A673 (cell line): ENCODE results near the gene FKBP3. TPM values are rescaled to one million over a fixed set of nuclear protein-coding genes. Genes with fewer than 3 reads are reported as not detected.

Experiments used
- BruUV-seq: library from RNA; stranded (reverse); fragments of 400-500 nt; replicated peaks from 2 replicates; lab custom pipeline; 2021; lab: Mats Ljungman, UMichigan
- CTCF ChIA-PET: fragments of 300-600 bp; sonication (Branson Sonifier 250); formaldehyde crosslinking; loops from one replicate; lab custom pipeline; 2022; ENCODE audit warnings: antibody characterized with exemption; lab: Charles Lee
- POLR2A ChIA-PET: fragments of 300-600 bp; sonication (Branson Sonifier 250); formaldehyde crosslinking; loops from one replicate; lab custom pipeline; 2022; ENCODE audit warnings: antibody characterized with exemption; ENCODE audit not compliant: low non-redundant PET; lab: Charles Lee
- DNase-seq: peaks from one replicate; pipeline ENCODE4 v3.0.0-alpha.2; 2015; ENCODE audit warnings: low spot score
- H3K27ac ChIP-seq: fragments of 200-600 bp; sonication (generic); 2 replicates; pipeline ENCODE4 v1.5.1; 2016; ENCODE audit warnings: mixed run types, low read depth, mild to moderate bottlenecking, mixed read lengths, antibody characterized with exemption, low read length; ENCODE audit not compliant: poor library complexity, severe bottlenecking
- H3K27me3 ChIP-seq: fragments of 200-600 bp; sonication (generic); replicated peaks from 2 replicates; pipeline ENCODE4 v1.6.1; 2017; ENCODE audit warnings: mixed run types, low read depth, mild to moderate bottlenecking, mixed read lengths, antibody characterized with exemption, low read length; ENCODE audit not compliant: insufficient read depth, poor library complexity
- H3K36me3 ChIP-seq: fragments of 200-600 bp; sonication (generic); 2 replicates; pipeline ENCODE4 v1.6.1; 2016; ENCODE audit warnings: mixed run types, mild to moderate bottlenecking, mixed read lengths, antibody characterized with exemption, low read length; ENCODE audit not compliant: insufficient read depth, poor library complexity, severe bottlenecking
- H3K4me1 ChIP-seq: fragments of 200-600 bp; sonication (generic); 2 replicates; pipeline ENCODE4 v1.6.1; 2017; ENCODE audit warnings: mixed run types, mild to moderate bottlenecking, mixed read lengths, antibody characterized with exemption, low read length; ENCODE audit not compliant: insufficient read depth, poor library complexity, severe bottlenecking
- H3K4me3 ChIP-seq: fragments of 200-600 bp; sonication (generic); 2 replicates; pipeline ENCODE4 v1.5.1; 2016; ENCODE audit warnings: low read depth, mixed run types, mild to moderate bottlenecking, mixed read lengths, low read length; ENCODE audit not compliant: poor library complexity, severe bottlenecking
- H3K9me3 ChIP-seq: fragments of 200-600 bp; sonication (generic); 2 replicates; pipeline ENCODE4 v1.6.1; 2016; ENCODE audit warnings: mixed run types, low read depth, mild to moderate bottlenecking, mixed read lengths, antibody characterized with exemption, low read length; ENCODE audit not compliant: poor library complexity, severe bottlenecking
- CTCF ChIP-seq: fragments of 300-800, 200-600 bp; sonication (generic); conservative IDR thresholded peaks from 2 replicates; pipeline ENCODE4 v1.5.1; 2017; ENCODE audit warnings: low read depth, mild to moderate bottlenecking, antibody characterized with exemption, low read length, moderate library complexity, mixed read lengths
- EZH2 ChIP-seq: fragments of 200-600 bp; sonication (generic); IDR thresholded peaks from 2 replicates; pipeline ENCODE4 v1.6.1; 2017; ENCODE audit warnings: borderline replicate concordance, low read depth, mild to moderate bottlenecking, mixed read lengths, antibody characterized with exemption, low read length; ENCODE audit not compliant: poor library complexity, severe bottlenecking
- intact Hi-C: fragments of 100-400 bp; cut with micrococcal nuclease; formaldehyde crosslinking; loops from one replicate; pipeline ENCODE4 v1.10.0; 2022; ENCODE audit not compliant: unreplicated experiment
- total RNA-seq: library from RNA; stranded (reverse); gene quantifications from 2 replicates; pipeline ENCODE4 v1.2.3, GENCODE V29; 2021

Gene FKBP3
- total RNA-seq, 1 experiment from 2014 or later, result 162 TPM

DNA sequence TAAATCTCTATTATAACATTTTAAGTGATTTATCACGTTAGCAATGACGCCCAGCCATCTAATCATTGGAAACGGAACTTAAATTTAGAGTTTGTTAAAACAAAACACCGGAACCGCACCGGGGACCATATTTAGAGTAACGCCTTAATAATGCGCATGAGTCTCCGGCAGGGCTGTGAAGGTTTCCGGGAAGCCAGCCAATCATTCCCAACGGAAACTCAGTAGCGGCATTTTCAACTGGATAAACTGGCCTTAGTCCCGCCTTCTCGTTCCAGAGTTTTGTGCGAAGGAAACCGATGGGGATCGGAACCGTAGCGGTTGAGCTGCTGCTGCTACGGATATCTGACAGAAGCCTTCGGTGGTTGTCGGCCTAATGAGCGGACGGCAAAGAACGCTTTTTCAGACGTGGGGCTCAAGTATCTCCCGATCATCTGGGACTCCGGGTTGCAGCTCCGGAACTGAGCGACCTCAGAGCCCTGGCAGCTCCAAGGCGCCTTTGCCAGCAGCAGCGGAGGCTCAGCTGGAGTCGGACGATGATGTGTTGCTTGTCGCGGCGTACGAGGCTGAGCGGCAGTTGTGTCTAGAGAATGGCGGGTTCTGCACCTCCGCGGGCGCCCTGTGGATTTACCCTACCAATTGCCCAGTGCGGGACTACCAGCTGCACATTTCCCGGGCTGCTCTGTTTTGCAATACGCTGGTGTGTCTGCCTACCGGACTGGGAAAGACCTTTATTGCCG is 1.5 kb upstream of the FKBP3 start, which contains the start of gene FANCM:
Gene FANCM (plus strand): TSS at position 272 of the 737 bp plus-strand sequence. CDS start 102 bp downstream, at position 374.
- Histone ChIP-seq H3K4me3 (peak within 1 kb of the TSS; percentile 83), H3K27me3 (no peaks in the 10 kb centered on the region), H3K4me1 (peaks cover 17% of the 10 kb centered on the region), H3K9me3 (no peaks in the 10 kb centered on the region), H3K27ac (peak within 1 kb of the TSS; percentile 92), H3K36me3 (no peaks in the 10 kb centered on the region)
- ChIA-PET CTCF (interaction anchor here (0.6 kb wide), 1 partner anchor 126 kb away, joined by 3 read pairs; no protein-coding TSS in a partner anchor), POLR2A (no interaction called here)
- peak; percentile 99 for DNase-seq
- BruUV-seq, result TSS peak; percentile 45
- no peak for TF ChIP-seq EZH2
- no peak for TF ChIP-seq CTCF
- intact Hi-C loops, result loop anchor here (2.0 kb wide), 2 partner anchors 117 to 175 kb away; partner anchors contain the start of genes KLHL28 and MIS18BP1

DNA sequence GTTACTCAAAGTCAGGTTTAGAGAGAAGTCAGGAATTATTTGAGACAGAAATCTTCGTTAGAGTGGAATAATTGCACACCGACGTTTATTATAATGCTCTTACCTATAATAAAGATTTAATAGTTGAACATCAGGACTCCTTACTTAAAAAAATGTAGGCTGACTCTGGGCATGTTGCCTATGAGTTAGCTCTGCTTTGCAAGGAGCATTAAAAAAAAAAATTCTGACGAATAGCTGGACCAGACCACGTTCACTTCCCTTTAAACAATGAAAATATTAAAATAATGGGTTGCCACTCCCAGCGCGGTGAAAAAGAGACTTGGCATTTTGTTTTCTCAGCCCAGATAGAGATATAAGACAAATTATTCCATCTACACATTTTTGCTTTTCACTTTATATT is 875 bp upstream of the FKBP3 start:
- no TSS peak for BruUV-seq
- ChIA-PET CTCF (no interaction called here), POLR2A (no interaction called here)
- H3K4me1 ChIP-seq, result peaks cover 17% of the 10 kb centered on the region
- no peaks in the 10 kb centered on the region for H3K27me3 ChIP-seq
- H3K4me3 ChIP-seq, result peak overlapping the region; percentile 83
- DNase-seq, result peak; percentile 5
- H3K27ac ChIP-seq, result peak overlapping the region; percentile 92
- no peaks in the 10 kb centered on the region for H3K9me3 ChIP-seq
- H3K36me3 ChIP-seq, result no peaks in the 10 kb centered on the region
- intact Hi-C loops, result loop anchor here (2.0 kb wide), 2 partner anchors 118 to 174 kb away; partner anchors contain the start of genes KLHL28 and MIS18BP1
- no peak for TF ChIP-seq CTCF
- no peak for TF ChIP-seq EZH2

GRCh38 chr14:45133683-45134050 is 614 bp downstream of the FKBP3 start:
- POLR2A ChIA-PET, result interaction anchor here (0.6 kb wide), 1 partner anchor 19 kb away, joined by 3 read pairs; no protein-coding TSS in a partner anchor
- CTCF ChIA-PET, result interaction anchor here (0.6 to 0.7 kb wide), 2 partner anchors 108 to 122 kb away, joined by 4 to 10 read pairs; no protein-coding TSS in a partner anchor
- intact Hi-C loops, result loop anchor here (2.0 to 5.0 kb wide), 3 partner anchors 119 to 221 kb away; partner anchors contain the start of genes KLHL28 and MIS18BP1
- H3K27ac ChIP-seq, result peak overlapping the region; percentile 92
- peak overlapping the region; percentile 83 for H3K4me3 ChIP-seq
- no peaks in the 10 kb centered on the region for H3K27me3 ChIP-seq
- BruUV-seq, result TSS peak; percentile 76
- no peak for DNase-seq
- H3K9me3 ChIP-seq, result no peaks in the 10 kb centered on the region
- TF ChIP-seq EZH2 (no peak), CTCF (no peak)
- peaks cover 12% of the 10 kb centered on the region for H3K4me1 ChIP-seq
- no peaks in the 10 kb centered on the region for H3K36me3 ChIP-seq
